Measurements from ENCODE around the gene MIA2.
"Not testable (repeated sequence)": the region's sequence is repeated elsewhere in the genome, so short reads cannot be mapped to it uniquely, and the experiment has no call there.

MIA2 gene

DNA sequence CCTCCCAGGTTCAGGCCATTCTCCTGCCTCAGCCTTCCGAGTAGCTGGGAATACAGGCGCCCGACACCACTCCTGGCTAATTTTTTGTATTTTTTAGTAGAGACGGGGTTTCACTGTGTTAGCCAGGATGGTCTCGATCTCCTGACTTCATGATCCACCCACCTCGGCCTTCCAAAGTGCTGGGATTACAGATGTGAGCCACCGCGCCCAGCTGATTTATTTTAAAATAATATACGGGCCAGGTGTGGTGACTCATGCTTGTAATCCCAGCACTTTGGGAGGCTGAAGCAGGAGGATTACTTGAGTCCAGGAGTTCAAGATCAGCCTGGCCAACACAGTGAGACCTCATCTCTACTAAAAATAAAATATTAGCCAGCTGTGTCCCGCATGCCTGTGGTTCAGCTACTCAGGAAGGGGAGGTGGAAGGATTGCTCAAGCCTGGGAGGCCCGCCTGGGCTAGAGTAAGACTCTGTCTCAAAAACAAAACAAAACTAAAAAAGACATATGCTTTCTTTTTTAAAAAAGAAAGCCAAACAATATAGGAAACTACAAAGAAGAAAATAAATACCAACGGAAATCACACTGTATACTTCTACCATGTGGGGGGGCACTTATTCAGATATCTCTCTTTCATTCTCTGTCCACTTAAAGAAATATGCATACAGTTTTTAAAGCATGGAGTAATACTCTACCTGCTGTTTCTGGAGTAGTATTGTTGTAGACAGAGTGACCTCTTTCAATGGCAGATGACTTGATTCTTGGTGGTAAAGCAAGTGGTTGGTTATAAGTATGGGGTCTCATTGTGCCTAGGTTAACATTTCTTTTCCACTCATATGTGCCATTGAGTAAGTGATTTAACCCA is 930 bp upstream of the MIA2 start:
- DNase-seq, result peak; percentile 21

DNA sequence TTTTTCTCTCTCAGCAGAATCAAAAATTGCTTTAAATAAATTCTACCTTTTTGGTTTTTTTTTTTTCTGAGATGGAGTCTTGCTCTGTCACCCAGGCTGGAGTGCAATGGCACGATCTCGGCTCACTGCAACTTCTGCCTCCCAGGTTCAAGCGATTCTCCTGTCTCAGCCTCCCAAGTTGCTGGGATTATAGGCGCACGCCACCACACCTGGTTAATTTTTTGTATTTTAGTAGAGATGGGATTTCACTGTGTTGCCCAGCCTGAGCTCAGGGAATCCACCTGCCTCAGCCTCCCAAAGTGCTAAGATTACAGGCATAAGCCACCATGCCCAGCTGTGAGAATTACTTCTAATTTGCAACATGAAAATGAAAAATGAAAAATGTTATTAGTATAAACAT is 1.3 kb downstream of the MIA2 start:
- not testable (repeated sequence) for DNase-seq

DNA sequence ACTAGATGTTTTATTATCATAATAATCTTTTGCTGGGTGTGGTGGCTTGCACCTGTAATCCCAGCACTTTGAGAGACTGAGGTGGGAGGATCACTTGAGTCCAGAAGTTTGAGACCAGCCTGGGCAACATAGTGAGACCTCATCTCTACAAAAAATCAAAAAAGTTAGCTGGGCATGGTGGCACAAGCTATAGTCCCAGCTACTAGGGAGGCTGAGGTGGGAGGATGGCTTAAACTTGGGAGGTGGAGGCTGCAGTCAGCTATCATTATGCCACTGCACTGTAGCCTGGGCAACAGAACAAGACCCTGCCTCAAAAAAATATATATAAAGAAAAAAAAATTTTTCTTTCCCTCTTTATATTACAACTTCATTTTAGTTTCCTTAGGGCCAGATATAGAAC is 1.8 kb downstream of the MIA2 start:
- not testable (repeated sequence) for DNase-seq

DNA sequence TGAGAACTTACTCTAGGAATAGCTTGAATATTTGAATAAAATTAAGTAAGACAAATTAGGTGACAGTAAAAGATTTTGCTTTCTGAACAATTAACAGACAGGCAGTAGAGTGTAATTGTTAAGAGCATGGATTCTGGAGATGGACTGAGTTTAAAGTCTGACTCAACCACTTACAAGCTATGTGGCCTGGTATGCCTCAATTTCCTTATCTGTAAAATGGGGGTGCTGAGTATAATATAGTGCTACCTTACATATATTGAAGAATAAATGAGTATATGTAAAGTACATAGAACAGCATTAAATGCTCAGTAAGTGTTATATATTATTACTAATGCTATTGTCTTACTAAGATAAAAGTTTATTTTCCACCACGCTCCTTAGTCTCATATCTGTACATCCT is 7.1 kb downstream of the MIA2 start:
- DNase-seq, result no peak

DNA sequence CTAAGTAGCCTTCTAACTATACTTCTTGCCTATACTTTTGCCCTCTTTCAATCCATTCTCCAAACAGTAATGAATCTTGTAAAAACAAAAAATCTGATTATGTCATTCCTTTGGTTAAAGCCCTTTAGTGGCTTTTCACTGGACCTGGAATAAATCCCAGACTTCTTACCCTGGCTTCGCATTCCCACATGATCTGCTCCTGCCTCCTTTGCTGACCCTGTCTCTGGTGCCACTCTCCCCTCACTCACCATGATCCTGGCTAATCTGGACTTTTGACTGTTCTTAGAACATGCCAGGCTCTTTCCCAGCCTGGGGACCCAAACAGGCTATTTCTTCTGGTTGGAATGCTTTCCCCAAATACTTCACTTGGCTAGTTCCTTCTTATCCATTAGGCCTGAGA is 7.9 kb downstream of the MIA2 start:
- DNase-seq, result no peak

DNA sequence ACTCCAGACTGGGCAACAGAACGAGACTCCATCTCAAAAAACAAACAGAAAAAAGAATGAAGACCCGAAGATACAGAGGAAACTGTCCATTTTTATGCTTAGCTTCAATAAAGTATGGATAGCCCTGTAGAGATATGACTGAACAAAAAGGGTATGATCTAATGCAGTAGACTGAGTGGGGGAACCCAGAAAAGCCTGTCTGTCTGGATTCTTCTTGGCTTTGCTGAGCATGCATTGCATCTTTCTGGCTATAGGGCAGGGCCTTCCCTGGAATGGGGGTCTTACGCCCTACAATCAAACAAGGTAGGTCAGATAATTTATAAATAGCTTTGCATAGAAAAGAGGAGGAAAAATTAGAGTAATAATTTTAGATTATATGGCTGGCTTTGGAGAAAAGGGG is 10.1 kb downstream of the MIA2 start:
- no peak for DNase-seq

DNA sequence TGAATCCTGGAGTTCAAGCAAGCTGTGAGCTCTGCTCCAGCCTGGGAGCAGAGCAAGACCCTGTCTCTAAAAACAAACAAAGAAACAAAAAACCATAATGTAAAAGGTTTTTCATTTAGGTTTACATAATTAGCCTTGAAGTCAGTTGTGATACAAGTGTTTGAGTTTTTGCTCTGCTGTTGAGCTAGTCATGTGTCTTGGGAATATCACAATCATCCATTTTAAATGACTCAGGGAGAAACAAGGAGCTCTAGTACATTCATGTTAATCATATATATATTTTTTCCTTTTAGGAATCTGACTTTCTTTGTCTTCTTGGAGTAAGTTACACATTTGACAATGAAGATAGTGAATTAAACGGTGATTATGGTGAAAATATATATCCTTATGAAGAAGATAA is 12.9 kb downstream of the MIA2 start:
- no peak for DNase-seq

DNA sequence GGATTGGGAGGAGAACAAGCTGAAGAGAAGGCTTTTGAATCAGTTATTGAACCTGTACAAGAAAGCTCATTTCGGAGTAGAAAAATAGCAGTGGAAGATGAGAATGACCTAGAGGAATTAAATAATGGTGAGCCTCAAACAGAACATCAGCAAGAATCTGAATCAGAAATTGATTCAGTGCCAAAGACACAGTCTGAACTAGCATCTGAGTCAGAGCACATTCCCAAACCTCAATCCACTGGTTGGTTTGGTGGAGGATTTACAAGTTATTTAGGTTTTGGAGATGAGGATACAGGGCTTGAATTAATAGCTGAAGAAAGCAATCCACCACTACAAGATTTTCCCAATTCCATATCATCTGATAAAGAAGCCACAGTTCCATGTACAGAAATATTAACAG is 13.5 kb downstream of the MIA2 start:
- no peak for DNase-seq

DNA sequence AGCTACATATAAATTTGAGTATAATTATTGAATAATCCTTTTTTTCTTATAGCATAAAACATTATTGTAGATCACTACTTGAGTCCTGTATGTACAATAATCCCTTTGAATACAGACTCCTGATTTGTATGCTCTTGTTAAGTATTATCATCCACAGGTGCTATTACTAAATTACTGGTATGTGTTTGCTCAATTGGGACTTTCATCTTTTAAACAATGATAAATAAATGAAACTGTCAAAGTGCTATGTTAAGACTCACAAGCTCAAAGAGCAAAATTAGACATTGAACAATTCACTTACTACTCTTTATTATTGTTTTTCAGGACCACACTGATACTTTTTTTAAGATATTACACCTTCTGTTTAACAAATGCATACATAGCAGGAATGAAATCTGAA is 17.8 kb downstream of the MIA2 start:
- no peak for DNase-seq

DNA sequence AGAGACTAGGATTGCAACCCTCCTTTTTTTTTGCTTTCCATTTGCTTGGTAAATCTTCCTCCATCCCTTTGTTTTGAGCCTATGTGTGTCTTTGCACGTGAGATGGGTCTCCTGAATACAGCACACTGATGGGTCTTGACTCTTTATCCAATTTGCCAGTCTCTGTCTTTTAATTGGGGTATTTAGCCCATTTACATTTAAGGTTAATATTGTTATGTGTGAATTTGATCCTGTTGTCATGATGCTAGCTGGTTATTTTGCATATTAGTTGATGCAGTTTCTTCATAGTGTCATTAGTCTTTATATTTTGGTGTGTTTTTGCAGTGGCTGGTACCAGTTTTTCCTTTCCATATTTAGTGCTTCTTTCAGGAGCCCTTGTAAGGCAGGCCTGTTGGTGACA is 23.7 kb downstream of the MIA2 start:
- DNase-seq, result not testable (repeated sequence)

DNA sequence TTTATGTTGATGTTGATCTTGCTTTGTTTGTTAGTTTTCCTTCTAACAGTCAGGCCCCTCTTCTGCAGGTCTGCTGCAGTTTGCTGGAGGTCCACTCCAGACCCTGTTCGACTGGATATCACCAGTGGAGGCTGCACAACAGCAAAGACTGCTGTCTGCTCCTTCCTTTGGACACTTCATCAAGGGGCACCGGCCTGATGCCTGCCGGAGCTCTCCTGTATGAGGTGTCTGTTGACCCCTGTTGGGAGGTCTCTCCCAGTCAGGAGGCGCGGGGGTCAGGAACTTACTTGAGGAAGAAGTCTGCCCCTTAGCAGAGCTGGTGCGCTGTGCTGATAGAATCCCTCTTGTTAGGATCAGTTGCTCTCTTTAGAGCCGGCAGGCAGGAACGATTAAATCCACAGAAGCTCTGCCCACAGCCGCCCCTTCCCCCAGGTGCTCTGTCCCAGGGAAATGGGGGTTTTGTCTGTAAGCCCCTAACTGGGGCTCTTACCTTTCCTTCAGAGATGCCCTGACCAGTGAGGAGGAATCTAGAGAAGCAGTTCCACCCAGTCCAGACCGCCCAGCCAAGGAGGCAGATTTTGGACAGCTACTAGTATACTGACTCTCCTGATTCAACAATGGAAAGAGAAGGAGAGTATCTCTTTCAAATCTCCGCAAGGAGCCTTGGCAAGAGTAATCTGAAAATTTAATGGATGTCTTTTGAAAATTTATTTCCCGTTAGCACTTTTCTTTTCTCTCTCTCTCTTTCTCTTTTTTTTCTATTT is 25.2 kb downstream of the MIA2 start:
- no peak for DNase-seq

DNA sequence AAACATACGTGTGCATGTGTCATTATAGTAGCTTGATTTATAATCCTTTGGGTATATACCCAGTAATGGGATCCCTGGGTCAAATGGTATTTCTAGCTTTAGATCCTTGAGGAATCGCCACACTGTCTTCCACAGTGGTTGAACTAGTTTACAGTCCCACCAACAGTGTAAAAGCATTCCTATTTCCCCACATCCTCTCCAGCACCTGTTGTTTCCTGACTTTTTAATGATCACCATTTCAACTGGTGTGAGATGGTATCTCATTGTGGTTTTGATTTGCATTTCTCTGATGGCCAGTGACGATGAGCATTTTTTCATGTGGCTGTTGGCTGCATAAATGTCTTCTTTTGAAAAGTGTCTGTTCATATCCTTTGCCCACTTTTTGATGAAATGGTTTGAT is 26.4 kb downstream of the MIA2 start:
- not testable (repeated sequence) for DNase-seq

DNA sequence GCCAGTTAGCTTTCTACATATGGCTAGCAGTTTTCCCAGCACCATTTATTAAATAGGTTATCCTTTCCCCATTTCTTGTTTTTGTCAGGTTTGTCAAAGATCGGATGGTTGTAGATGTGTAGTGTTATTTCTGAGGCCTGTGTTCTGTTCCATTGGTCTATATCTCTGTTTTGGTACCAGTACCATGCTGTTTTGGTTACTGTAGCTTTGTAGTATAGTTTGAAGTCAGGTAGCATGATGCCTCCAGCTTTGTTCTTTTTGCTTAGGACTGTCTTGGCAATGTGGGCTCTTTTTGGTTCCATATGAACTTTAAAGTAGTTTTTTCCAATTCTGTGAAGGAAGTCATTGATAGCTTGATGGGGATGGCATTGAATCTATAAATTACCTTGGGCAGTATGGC is 28.5 kb downstream of the MIA2 start:
- not testable (repeated sequence) for DNase-seq

DNA sequence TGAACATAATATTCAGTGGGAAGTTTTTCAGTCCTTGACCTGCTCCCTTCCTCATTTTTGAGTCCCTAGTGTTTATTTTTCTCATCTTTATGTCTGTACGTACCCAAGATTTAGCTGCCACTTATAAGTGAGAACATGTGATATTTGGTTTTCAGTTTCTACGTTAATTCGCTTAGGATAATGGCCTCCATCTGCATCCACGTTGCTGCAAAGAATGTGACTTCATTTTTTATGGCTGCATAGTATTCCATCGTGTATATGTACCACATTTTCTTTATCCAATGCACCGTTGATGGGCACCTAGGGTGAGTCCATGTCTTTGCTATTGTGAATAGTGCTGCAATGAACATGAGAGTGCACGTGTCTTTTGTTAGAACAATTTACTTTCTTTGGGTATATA is 30.3 kb downstream of the MIA2 start:
- DNase-seq, result no peak

DNA sequence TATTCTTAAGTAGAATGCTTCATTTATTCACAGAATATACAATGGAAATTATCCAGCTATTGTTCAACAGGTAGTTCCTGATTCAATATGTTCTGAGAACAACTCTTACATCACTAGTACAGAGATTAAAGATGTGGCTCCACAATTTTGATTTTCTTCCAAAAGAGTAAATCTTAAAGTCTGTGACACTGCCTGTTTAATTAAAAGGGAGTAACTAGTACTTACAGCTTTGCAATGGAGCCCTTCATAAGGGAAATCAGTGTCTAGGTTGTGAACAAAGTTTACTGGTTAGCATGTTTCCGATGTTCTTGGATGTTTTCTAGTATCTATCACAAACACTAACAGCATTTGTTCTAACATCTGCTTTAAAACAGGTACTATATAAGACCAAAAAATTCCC is 30.8 kb downstream of the MIA2 start:
- no peak for DNase-seq

DNA sequence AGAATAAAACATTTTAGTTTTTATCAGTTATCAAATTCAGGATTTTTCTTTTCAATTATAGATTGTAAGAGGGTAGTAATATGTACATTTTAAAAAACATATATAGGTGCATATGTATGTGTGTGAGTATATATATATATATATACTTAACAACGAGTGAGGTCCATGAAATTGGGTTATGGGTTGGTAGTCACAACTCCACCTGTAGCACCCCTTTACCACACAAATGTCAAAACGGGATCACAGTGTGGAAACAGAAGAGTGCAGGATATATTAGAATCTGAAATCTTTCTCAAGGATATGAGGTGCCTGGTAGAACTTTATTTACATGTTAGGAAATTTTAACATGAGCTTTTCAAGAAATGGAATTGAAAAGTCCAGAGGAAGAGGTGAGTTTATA is 31.3 kb downstream of the MIA2 start:
- DNase-seq, result no peak

DNA sequence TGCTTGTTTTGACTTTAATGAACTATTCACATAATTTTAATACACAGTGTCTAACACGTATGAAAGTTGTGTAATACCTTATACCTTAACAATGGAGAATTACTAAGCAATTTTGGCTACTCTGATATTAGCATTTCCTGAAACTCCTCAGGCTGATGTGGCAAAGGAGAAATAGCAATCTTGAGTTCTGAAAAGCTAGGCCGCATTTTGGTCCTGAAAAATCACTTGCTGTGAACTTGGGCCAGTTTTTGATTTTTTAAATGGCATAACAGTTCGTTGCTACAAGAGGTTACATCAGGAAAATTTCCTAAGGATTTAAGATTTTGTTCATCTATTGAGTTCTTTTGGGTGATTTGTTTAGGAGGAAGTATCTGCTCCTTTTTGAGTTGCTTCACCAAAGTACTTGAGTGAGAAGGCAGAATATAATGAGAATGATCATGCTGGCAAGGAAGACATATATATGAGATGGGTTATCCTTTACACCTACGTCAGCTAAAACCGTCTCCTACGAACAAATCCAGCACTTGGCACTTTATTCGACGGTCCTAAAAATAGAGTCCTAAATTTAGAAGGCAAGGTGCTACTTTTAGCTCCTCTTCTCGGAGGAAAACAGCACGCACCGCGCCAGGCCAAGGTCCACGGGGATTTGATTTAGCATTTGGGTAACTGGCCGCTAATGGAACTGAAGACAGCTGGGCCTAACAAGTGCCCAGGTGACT is 32.2 kb downstream of the MIA2 start:
- peak; percentile 40 for DNase-seq

DNA sequence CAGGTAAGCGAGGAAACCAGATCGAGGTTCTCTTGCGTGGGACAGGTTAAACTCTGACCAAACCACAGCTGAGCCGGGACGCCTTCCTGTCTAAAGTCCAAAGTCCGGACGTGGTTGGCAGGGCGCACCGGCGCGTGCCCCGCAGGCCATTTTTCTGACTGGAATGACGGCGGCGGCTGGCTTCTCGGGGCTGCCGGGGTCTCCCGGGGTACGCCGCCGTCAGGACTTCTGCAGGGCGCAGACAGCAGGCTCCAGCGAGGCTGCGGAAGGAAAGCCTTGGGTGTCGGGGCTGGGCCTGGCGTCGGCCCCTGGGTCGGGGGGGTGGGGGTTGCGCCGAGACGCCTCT is 32.8 kb downstream of the MIA2 start:
- no peak for DNase-seq

DNA sequence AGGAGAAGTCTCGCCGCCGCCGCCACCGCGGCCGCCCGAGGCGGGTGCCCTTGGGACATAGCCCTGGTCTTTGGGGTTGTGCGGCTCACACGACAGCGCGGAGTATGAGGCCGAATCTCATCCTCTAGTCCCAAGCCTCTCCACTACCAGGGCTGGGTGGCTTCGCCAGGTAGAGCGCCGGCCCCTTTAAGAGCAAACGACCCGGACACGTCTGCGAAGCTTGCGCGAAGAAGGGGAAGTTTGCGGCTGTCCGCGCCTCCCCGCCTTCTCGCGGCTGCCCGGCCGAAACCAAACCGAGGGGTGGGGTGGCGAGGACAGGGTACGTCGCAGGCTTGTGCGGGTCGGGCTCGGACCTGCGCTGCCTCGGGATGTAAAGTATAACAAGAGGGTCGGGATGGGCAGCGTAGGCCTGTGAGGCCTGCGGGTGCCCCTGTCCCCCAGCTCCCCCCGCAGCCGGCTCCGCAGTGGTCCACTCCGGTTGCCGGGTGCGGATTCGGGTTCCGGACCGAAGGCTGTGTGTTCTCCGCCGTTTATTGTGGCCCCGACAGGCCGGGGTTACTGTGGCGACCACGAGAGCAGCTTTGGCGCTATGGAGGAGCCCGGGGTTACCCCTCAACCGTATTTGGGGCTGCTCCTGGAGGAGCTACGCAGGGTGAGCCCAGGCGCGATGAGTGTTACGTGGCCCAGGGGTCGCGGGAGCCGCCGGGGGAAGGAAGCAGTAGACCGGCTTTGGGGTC is 33.3 kb downstream of the MIA2 start:
- DNase-seq, result peak; percentile 77

DNA sequence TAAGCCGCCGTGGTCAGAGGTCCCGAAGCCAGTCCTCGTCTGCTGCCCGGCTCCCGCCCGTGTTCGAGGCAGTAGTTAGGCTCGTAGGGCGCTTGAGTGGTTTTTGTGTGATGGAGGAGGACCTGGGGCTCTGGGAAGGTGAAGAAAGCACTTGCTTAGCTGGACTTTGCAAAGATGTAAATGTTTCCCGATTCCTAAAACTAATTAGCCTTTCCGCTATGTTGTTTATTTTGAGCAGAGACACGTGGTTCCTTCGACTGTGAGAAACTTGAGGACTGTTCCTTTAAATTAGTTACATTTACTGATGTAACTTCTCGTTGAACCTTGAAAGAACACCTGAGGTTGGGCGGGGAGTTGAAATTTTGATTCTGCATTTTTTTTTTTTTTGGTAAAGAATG is 33.9 kb downstream of the MIA2 start:
- DNase-seq, result no peak

DNA sequence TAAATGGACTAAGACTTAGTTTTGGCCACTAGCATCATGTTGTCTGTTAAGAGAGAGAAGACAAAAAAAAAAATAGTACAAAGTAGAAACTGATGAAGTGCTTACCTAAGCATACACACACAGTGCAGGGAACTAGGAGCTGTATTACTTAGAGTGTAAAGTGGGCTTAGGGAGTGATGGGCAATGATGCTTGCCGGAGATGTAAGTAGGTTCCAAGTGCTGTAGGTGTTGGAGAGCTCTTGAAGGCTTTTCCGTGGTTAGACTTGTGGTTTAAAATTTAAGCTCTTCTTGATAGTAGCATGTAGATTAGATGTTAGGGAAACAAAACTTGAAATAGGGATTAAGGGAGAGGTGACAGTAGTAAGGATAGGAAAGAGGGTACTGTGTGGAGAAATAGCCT is 34.7 kb downstream of the MIA2 start:
- no peak for DNase-seq

DNA sequence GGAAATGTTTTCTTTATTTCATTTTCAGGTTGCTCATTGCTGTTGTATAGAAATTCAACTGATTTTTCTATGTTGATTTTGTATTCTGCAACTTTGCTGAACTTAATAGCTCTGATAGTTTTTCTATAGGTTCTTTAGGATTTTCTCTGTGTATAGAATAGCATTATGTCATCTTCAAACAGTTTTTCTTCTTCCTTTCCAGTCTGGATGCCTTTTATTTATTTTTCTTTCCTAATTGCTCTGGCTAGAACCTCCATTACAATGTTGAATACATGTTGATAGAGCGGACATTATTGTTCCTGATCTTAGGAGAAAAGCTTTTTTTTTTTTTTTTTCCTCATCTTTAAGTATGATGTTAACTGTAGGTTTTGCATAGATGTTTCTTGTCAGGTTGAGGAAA is 39.2 kb downstream of the MIA2 start:
- no peak for DNase-seq

DNA sequence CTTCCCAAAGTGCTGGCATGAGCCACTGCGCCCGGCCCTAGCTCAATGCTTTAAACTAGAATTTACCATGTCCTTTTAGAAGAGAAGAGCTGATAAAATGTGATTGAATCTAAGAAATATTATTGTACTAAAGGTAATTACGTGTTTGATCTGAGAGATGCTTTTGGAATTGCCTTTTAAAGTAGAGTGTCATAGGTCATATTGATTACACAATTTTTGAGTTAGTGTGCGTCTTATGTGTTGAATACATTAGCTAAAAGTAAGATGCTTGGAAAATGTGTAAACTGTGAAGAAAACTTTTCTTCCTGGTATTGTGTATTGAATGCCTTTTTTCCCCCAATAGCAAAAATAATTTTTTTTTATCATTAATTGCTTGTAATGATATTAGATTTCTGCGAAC is 41.7 kb downstream of the MIA2 start:
- no peak for DNase-seq

All from KG1 (cell line).